RCC 7860 (cell line): ENCODE data around the gene LAMA2.

Source experiments
- DNase-seq: peaks from one replicate; pipeline ENCODE4 v3.0.0-alpha.2; 2015; ENCODE audit warnings: low spot score
- FAIRE-seq: peaks from 2 replicates; lab custom pipeline; 2012; peaks lifted over from hg19 to GRCh38; lab: Jason Lieb, UNC

Gene LAMA2

GRCh38 chr6:129251669-129252376 lies 368.9 kb downstream of the LAMA2 start:
- peak; percentile 7 for FAIRE-seq
- DNase-seq = peak; percentile 40

- DNase-seq (no peak), FAIRE-seq (no peak)
Measured at GRCh38 chr6:129252377-129253071, 369.6 kb downstream of the LAMA2 start.

- FAIRE-seq = no peak
- no peak for DNase-seq
Measured at GRCh38 chr6:129253242-129253641, 370.3 kb downstream of the LAMA2 start.

GRCh38 chr6:129253727-129254126 lies 370.8 kb downstream of the LAMA2 start:
- DNase-seq (no peak), FAIRE-seq (no peak)

- FAIRE-seq = no peak
Measured at GRCh38 chr6:129257196-129257595, 374.3 kb downstream of the LAMA2 start.

GRCh38 chr6:129262661-129263060 lies 379.7 kb downstream of the LAMA2 start:
- no peak for DNase-seq
- no peak for FAIRE-seq

More at GRCh38 chr6:129257196-129257595, 374.3 kb downstream of the LAMA2 start:
- DNase-seq = no peak

GRCh38 chr6:129263176-129263575 lies 380.2 kb downstream of the LAMA2 start:
- DNase-seq = no peak
- no peak for FAIRE-seq

GRCh38 chr6:129264480-129265045 lies 381.6 kb downstream of the LAMA2 start:
- no peak for DNase-seq
- FAIRE-seq = no peak

- FAIRE-seq = no peak
Measured at GRCh38 chr6:129267028-129267427, 384.1 kb downstream of the LAMA2 start.

GRCh38 chr6:129269076-129269475 lies 386.1 kb downstream of the LAMA2 start:
- DNase-seq (no peak), FAIRE-seq (no peak)

More at GRCh38 chr6:129267028-129267427, 384.1 kb downstream of the LAMA2 start:
- DNase-seq = no peak

- DNase-seq (no peak), FAIRE-seq (no peak)
Measured at GRCh38 chr6:129269891-129270290, 387.0 kb downstream of the LAMA2 start.

GRCh38 chr6:129270450-129270849 lies 387.5 kb downstream of the LAMA2 start:
- DNase-seq (no peak), FAIRE-seq (no peak)

- no peak for FAIRE-seq
- DNase-seq = no peak
Measured at GRCh38 chr6:129273161-129273560, 390.2 kb downstream of the LAMA2 start.

- FAIRE-seq (no peak), DNase-seq (no peak)
Measured at GRCh38 chr6:129276461-129276860, 393.5 kb downstream of the LAMA2 start.

- FAIRE-seq (no peak), DNase-seq (no peak)
Measured at GRCh38 chr6:129276986-129277385, 394.0 kb downstream of the LAMA2 start.

- FAIRE-seq (no peak), DNase-seq (no peak)
Measured at GRCh38 chr6:129279343-129280292, 396.7 kb downstream of the LAMA2 start.

GRCh38 chr6:129280293-129280644 lies 397.3 kb downstream of the LAMA2 start:
- no peak for FAIRE-seq

GRCh38 chr6:129280749-129281148 lies 397.8 kb downstream of the LAMA2 start:
- DNase-seq (no peak), FAIRE-seq (no peak)

More at GRCh38 chr6:129280293-129280644, 397.3 kb downstream of the LAMA2 start:
- DNase-seq = no peak

- FAIRE-seq (no peak), DNase-seq (no peak)
Measured at GRCh38 chr6:129281168-129281796, 398.3 kb downstream of the LAMA2 start.

GRCh38 chr6:129282019-129282418 lies 399.1 kb downstream of the LAMA2 start:
- no peak for DNase-seq
- no peak for FAIRE-seq
